Measurements from ENCODE around the gene PEX11B. TPM values are rescaled to one million over a fixed set of nuclear protein-coding genes. Genes with fewer than 3 reads are reported as not detected.
A peak's percentile ranks its signal among the peaks of the same experiment; 100 is the strongest.

PEX11B gene
- polyA plus RNA-seq, 1 experiment = 34.9 TPM

- POLR2A ChIA-PET = no interaction called here
- CTCF ChIA-PET = interaction anchor here (4.1 kb wide), 1 partner anchor 13 kb away, joined by 29 read pairs; no protein-coding TSS in a partner anchor
- no peak for DNase-seq (ENCODE audit: low read depth)
Measured at GRCh38 chr1:145878724-145879123, 39.8 kb downstream of the PEX11B start.

DNA sequence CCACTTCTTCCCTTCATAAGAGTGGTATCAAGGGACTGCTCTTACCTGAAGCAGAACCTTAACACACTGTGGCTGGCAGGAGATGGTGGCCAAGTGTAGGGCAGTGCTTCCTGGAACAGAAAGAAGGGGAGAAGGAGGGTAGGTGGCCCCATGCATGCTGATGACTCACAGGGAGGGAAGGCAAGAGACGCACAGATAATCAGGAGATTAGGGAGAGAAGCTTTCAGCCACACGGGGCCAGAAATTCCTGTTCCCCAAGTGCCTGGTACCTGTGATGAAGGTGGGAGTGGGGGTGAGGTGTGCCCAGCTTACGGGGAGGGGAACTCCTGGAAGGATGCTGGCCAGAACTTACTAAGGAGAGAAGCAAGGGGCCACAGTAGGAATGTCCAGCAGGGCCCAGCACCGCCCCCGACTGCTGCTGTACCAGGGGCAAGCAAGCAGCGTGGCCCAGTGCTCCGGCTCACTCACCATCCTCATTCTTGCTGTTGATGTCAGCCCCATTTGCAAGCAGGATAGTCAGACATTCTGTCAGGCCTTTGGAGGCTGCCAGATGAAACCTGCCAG lies 40.5 kb downstream of the PEX11B start:
- Histone ChIP-seq H3K36me3 (ENCODE audit: control insufficient read depth, insufficient read depth, low read length) (no peaks in the 10 kb centered on the region), H3K27me3 (ENCODE audit: control insufficient read depth, insufficient read depth, low read length) (no peaks in the 10 kb centered on the region), H3K4me3 (ENCODE audit: low read depth, low read length) (no peak overlapping the region)
- DNase-seq (ENCODE audit: low read depth) = no peak
- TF ChIP-seq, protein P1, sequence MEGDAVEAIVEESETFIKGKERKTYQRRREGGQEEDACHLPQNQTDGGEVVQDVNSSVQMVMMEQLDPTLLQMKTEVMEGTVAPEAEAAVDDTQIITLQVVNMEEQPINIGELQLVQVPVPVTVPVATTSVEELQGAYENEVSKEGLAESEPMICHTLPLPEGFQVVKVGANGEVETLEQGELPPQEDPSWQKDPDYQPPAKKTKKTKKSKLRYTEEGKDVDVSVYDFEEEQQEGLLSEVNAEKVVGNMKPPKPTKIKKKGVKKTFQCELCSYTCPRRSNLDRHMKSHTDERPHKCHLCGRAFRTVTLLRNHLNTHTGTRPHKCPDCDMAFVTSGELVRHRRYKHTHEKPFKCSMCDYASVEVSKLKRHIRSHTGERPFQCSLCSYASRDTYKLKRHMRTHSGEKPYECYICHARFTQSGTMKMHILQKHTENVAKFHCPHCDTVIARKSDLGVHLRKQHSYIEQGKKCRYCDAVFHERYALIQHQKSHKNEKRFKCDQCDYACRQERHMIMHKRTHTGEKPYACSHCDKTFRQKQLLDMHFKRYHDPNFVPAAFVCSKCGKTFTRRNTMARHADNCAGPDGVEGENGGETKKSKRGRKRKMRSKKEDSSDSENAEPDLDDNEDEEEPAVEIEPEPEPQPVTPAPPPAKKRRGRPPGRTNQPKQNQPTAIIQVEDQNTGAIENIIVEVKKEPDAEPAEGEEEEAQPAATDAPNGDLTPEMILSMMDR (IDR thresholded peaks at IDR 0.05; ENCODE audit: insufficient read depth, low read depth, low read length) = no peak
- ChIA-PET POLR2A (no interaction called here), CTCF (interaction anchor here (4.1 kb wide), 1 partner anchor 14 kb away, joined by 29 read pairs; no protein-coding TSS in a partner anchor)

More at GRCh38 chr1:145878724-145879123, 39.8 kb downstream of the PEX11B start:
- TF ChIP-seq, protein P1 (IDR thresholded peaks at IDR 0.05; ENCODE audit: insufficient read depth, low read depth, low read length) = no peak
- no peaks in the 10 kb centered on the region for H3K36me3 ChIP-seq (ENCODE audit: control insufficient read depth, insufficient read depth, low read length)
- H3K27me3 ChIP-seq (ENCODE audit: control insufficient read depth, insufficient read depth, low read length) = no peaks in the 10 kb centered on the region
- H3K4me3 ChIP-seq (ENCODE audit: low read depth, low read length) = no peak overlapping the region

DNA sequence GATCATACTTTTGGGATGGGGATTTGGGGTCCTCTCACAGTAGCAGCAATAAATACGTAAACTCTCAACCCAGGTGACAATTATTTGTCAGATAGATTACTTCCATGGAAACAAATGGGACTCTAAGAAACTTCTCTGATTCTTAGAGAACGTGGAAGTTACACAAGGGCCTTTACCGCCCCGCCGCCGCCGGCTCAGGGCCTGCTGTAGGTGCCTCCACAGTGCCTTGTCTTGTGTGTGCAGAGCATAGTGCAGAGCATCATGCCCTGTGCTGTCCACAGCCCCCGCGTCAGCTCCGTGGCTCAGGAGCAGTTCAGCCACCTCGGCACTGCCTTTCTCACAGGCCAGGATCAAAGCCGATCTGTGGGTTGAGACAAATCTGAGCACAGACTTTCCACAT lies 43.9 kb downstream of the PEX11B start:
- TF ChIP-seq, protein P1 (IDR thresholded peaks at IDR 0.05; ENCODE audit: insufficient read depth, low read depth, low read length) = no peak
- ChIA-PET CTCF (interaction anchor here (1.4 to 1.6 kb wide), 2 partner anchors 28 to 29 kb away, joined by 3 read pairs; partner anchors contain the start of gene NUDT17), POLR2A (no interaction called here)
- DNase-seq (ENCODE audit: low read depth) = no peak
- no peaks in the 10 kb centered on the region for H3K27me3 ChIP-seq (ENCODE audit: control insufficient read depth, insufficient read depth, low read length)
- no peak overlapping the region for H3K4me3 ChIP-seq (ENCODE audit: low read depth, low read length)
- no peaks in the 10 kb centered on the region for H3K36me3 ChIP-seq (ENCODE audit: control insufficient read depth, insufficient read depth, low read length)

DNA sequence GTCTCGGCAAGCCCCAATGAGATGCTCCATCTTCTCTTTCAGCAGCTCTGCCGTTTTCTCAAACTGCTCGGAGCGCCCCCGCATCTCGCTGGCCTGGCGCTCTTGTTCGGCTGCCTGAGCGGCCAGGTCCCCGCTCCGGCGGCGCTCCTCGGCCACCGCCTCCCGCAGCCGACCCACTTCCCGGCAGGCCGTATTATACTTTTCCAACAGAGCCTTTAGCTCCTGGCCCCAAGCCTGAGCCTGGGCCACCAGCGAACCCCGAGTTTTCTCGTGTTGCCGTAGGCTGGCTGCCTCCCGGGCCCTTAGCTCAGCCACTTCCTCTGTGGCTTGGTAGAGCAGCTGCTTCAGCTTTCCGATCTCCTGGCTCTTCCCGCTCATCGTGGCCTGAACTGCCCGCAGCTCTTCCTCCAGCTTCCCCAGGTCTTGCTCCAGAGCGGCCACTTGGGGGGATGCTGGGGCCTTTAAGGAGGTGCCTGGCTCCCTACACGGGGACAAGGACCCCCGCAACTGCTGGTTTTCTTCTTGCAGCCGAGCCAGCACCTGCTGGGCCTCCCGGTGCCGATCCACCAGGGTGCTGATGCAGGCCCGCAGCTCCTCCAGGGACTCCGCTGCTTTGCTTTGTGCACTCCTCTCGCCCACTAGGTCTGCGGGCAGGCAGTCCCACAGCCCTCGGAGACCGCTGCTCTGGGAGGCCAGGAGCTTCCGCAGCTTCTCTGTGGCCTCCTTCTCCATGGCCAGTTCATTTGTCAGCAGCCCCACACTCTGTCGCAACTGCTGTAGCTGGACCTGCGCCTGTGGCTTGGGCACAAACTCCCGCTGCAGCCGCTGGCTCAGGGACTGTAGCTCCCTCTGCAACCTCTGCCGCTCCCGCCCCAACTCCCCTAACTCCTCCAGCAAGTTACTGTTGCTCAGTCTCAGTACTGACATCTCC lies 46.3 kb downstream of the PEX11B start:
- ChIA-PET POLR2A (interaction anchor here (0.6 to 2.2 kb wide), 3 partner anchors 13 to 55 kb away, joined by 3 to 8 read pairs (median 3); partner anchors contain the start of genes PIAS3 and RBM8A), CTCF (interaction anchor here (0.6 to 2.6 kb wide), 9 partner anchors 9 to 55 kb away, joined by 3 to 26 read pairs (median 4); partner anchors contain the start of genes ITGA10, NUDT17, PIAS3 and RBM8A)

More for the DNA sequence above, 46.3 kb downstream of the PEX11B start:
- Histone ChIP-seq H3K4me3 (ENCODE audit: low read depth, low read length) (peak overlapping the region; percentile 35), H3K27me3 (ENCODE audit: control insufficient read depth, insufficient read depth, low read length) (no peaks in the 10 kb centered on the region), H3K36me3 (ENCODE audit: control insufficient read depth, insufficient read depth, low read length) (no peaks in the 10 kb centered on the region)
- DNase-seq (ENCODE audit: low read depth) = no peak
- TF ChIP-seq, protein P1 (IDR thresholded peaks at IDR 0.05; ENCODE audit: insufficient read depth, low read depth, low read length) = no peak

Data from BJ (cell line).